GM23338 (cell line): ENCODE measurements around the gene ASPHD2.

Experiments
- CREB1 ChIP-seq: fragments of 250-450 bp; sonication (Bioruptor Pico); IDR thresholded peaks from 2 replicates; pipeline ENCODE4 v1.5.0; 2020; ENCODE audit warnings: low read depth, mild to moderate bottlenecking, moderate library complexity
- CTCF ChIP-seq, 2 experiments: fragments of 200-600 bp in 1 of 2; sonication (generic) in 1 of 2; conservative IDR thresholded peaks; 2 replicates each; pipeline versions ENCODE4 v1.5.1 to v1.6.1; 2016 to 2017; ENCODE audit warnings: antibody characterized with exemption in 2 of 2, low read depth in 2 of 2, mild to moderate bottlenecking in 2 of 2, moderate library complexity in 1 of 2
- ETS1 ChIP-seq: IDR thresholded peaks from 2 replicates; pipeline ENCODE4 v1.6.1; 2016; ENCODE audit warnings: antibody characterized with exemption
- EZH2 ChIP-seq: fragments of 200-600 bp; sonication (generic); IDR thresholded peaks from one replicate; pipeline ENCODE4 v1.8.0; 2017; ENCODE audit warnings: antibody characterized with exemption, mild to moderate bottlenecking, low read depth; ENCODE audit not compliant: unreplicated experiment
- EZH2phosphoT487 ChIP-seq: fragments of 200-600 bp; sonication (generic); IDR thresholded peaks from one replicate; pipeline ENCODE4 v1.8.1; 2018; ENCODE audit warnings: antibody characterized with exemption; ENCODE audit not compliant: unreplicated experiment
- JUNB ChIP-seq: IDR thresholded peaks from one replicate; pipeline ENCODE4 v1.6.1; 2016; ENCODE audit warnings: antibody characterized with exemption; ENCODE audit not compliant: unreplicated experiment
- POLR2AphosphoS5 ChIP-seq: IDR thresholded peaks from 2 replicates; pipeline ENCODE4 v1.6.1; 2016; ENCODE audit warnings: antibody characterized with exemption, low read depth
- REST ChIP-seq: IDR thresholded peaks from one replicate; pipeline ENCODE4 v1.6.1; 2018; ENCODE audit warnings: antibody characterized with exemption; ENCODE audit not compliant: unreplicated experiment
- STAT1 ChIP-seq: IDR thresholded peaks from one replicate; pipeline ENCODE4 v1.6.1; 2016; ENCODE audit warnings: antibody characterized with exemption; ENCODE audit not compliant: unreplicated experiment
- ZNF114 ChIP-seq: fragments of 250-450 bp; sonication (Bioruptor Pico); IDR thresholded peaks from 2 replicates; pipeline ENCODE4 v1.5.0; 2020; ENCODE audit warnings: mild to moderate bottlenecking, moderate library complexity
- ZNF331 ChIP-seq: fragments of 250-450 bp; sonication (Bioruptor Pico); IDR thresholded peaks from 2 replicates; pipeline ENCODE4 v1.5.0; 2020; ENCODE audit warnings: low read depth, mild to moderate bottlenecking, moderate library complexity

GRCh38 chr22:26474682-26475081 is 45.6 kb downstream of the ASPHD2 start:
- TF ChIP-seq ETS1 (no peak), POLR2AphosphoS5 (no peak), CTCF (conservative IDR thresholded peaks at IDR 0.05; ENCODE audit: low read depth in 2 of 2) (no peak), EZH2phosphoT487 (no peak), CREB1 (no peak), EZH2 (no peak), REST (no peak), ZNF114 (CRISPR knock-in tag) (no peak), JUNB (no peak), ZNF331 (no peak), STAT1 (no peak)
